Measurements from ENCODE around the gene ABCC1.

The ABCC1 gene

DNA sequence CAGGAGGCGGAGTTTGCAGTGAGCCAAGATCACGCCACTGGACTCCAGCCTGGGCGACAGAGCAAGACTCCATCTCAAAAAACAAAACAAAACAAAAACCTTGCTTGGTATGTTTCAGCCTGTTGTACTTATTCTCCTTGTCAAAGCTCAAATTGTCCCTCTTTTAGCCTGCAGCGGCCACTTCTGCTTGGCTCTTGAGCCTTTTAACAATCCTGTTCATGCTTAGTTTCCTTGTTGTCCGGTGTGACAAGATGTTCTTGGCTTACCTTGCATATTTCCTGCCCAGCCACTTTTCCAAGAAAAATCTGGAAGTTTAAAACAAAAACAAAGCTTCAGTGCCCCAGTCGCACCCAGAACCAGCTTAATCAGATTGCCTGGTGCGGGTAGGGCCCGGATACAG, 81.0 kb downstream of the ABCC1 start:
- TF ChIP-seq, protein P1, sequence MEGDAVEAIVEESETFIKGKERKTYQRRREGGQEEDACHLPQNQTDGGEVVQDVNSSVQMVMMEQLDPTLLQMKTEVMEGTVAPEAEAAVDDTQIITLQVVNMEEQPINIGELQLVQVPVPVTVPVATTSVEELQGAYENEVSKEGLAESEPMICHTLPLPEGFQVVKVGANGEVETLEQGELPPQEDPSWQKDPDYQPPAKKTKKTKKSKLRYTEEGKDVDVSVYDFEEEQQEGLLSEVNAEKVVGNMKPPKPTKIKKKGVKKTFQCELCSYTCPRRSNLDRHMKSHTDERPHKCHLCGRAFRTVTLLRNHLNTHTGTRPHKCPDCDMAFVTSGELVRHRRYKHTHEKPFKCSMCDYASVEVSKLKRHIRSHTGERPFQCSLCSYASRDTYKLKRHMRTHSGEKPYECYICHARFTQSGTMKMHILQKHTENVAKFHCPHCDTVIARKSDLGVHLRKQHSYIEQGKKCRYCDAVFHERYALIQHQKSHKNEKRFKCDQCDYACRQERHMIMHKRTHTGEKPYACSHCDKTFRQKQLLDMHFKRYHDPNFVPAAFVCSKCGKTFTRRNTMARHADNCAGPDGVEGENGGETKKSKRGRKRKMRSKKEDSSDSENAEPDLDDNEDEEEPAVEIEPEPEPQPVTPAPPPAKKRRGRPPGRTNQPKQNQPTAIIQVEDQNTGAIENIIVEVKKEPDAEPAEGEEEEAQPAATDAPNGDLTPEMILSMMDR (IDR thresholded peaks at IDR 0.05; ENCODE audit: low read depth, low read length): no peak
- no peak overlapping the region for H3K4me3 ChIP-seq (ENCODE audit: low read depth, low read length)

DNA sequence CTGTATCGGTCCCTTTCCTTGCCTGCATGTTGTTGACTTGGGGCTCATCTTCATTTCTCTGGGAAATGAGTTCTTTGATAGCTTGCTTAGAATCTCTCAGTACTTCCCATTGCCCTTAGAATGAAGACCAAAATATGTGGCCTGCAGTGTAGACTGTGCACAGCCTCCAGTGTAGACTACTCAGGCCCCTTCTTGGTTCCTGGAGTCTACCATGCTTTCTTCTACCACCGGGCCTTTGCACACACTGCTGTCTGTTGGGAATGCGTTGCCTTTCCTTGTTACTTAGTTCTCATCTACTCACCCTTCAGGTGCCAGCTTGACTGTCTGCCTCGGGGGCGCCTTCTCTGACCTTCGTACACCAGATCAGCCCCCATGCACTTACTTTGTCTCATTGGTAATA, 82.0 kb downstream of the ABCC1 start:
- TF ChIP-seq, protein P1 (IDR thresholded peaks at IDR 0.05; ENCODE audit: low read depth, low read length): no peak
- no peak overlapping the region for H3K4me3 ChIP-seq (ENCODE audit: low read depth, low read length)

DNA sequence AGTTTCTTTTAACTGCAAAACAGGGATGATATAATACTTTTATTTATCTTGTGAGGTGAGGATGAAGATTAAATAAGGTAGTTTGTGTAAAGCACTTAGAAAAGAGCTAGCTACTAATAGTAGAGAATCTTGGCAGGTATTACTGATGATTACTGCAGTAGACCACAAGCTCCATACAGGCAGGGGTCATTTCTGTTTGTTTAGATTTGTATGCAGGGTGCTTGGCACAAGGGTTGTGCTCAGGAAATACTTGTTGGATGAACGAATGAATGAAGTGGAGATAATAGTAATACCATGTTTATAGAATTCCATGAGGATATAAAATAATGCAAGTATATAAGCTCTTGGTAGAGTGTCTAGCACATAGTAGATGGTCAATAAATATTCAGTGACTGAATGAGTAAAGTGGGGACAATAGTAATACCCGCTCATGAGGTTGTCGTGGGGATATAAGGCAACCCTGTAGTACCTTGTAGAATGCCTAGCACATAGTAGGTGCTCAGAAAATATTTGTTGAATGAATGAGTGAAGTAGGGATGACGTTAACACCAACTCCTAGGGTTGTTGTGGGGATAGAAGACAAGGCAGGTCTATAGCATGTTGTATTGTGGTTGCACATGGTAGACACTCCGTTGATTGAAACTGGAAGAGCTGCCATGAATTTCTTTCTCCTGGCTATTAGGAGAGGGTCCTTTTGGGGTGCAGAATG, 83.0 kb downstream of the ABCC1 start:
- no peak overlapping the region for H3K4me3 ChIP-seq (ENCODE audit: low read depth, low read length)

DNA sequence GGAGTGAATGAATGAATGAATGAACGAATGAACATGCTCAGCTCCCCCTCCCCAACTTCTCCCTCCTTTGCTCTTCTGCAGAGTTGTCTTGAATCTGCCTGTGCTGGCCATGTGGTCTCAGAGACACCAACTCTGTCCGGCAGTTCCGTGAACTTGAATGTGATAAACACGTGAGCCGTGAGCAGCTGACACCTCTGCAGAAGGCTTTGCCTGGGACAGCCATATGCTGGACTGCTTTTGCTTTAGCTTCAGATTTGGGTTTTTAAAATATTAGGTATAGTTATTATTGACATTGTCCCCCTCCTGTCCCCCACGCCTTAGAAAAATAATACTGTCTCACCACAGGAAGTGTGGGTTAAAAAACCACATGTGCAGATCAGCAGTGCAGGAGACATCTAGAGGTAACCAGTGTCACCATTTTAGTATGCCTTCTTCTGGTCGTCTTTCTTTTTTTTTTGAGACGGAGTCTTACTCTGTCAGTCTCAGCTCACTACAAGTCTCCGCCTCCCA, 83.8 kb downstream of the ABCC1 start:
- no peak overlapping the region for H3K4me3 ChIP-seq (ENCODE audit: low read depth, low read length)
- TF ChIP-seq, protein P1 (IDR thresholded peaks at IDR 0.05; ENCODE audit: low read depth, low read length): no peak

More for the DNA sequence above, 83.0 kb downstream of the ABCC1 start:
- TF ChIP-seq, protein P1 (IDR thresholded peaks at IDR 0.05; ENCODE audit: low read depth, low read length): no peak

DNA sequence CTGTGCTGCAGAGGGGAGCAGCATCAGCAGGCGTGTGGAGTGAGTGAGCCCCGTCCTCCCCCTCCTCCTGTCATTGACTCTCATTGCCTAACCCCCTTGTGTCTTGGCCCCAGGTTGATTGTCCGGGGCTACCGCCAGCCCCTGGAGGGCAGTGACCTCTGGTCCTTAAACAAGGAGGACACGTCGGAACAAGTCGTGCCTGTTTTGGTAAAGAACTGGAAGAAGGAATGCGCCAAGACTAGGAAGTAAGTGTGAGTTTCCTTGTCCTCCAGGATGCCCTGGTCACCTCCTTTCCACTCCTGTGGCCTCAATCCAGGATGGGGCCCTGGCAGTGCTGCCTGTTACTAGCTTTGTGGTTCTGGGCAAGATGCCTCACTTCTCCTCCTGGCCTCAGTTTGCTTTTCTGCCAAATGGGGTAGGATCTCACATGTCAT, 87.0 kb downstream of the ABCC1 start:
- TF ChIP-seq, protein P1 (IDR thresholded peaks at IDR 0.05; ENCODE audit: low read depth, low read length): no peak

DNA sequence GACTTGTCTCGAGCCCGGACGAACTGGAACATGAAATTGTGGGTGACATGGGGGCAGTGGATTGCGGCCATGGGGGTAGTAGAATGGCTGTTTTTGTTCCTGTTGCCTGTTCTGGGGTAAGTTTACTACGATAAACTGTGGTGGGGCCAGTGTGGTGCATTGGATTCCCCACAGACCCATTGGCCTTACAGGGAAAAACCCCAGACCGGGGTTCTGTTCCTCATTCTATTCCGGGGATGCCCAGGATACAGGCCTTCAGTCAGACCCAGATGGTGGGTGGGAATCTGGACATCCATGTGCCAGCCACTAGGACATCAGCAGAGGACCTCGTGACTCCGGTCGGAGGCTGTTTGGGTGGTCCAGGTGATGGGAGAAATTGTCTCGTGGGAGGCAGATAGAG, 88.1 kb downstream of the ABCC1 start:
- no peak overlapping the region for H3K4me3 ChIP-seq (ENCODE audit: low read depth, low read length)
- TF ChIP-seq, protein P1 (IDR thresholded peaks at IDR 0.05; ENCODE audit: low read depth, low read length): no peak

More for the DNA sequence above, 87.0 kb downstream of the ABCC1 start:
- no peak overlapping the region for H3K4me3 ChIP-seq (ENCODE audit: low read depth, low read length)

DNA sequence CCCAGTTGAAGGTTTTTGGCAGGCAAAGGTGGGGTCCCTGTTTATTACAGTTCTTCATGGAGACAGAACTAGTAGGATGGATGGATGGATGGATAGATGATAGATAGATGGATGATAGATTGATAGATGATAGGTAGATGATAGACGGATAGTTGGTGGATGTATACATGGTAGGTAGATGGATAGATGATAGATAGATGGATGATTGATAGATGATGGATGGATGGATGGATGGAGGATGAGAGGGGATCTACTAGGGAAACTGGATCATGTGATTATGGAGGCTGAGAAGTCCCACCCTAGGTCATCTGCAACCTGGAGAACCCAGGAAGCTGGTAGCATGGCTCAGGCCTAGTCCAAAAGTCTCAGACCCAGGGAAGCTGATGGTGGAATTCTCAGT, 88.6 kb downstream of the ABCC1 start:
- TF ChIP-seq, protein P1 (IDR thresholded peaks at IDR 0.05; ENCODE audit: low read depth, low read length): no peak
- H3K4me3 ChIP-seq (ENCODE audit: low read depth, low read length): no peak overlapping the region

Measured in WI38 (cell line).